Kasumi-1 (cell line): ENCODE results near the gene NCBP2L.

Experiments
- DNase-seq, 2 experiments: peaks; one replicate each; lab custom pipeline; 2025; lab: John Stamatoyannopoulos, UW

NCBP2L gene

GRCh38 chrX:107777536-107777832 is at the start of gene NCBP2L:
NCBP2L (plus strand) TSS chrX:107777733; CDS start chrX:107794221, 16,488 bp downstream.
- no peak for DNase-seq

- no peak for DNase-seq
These were observed 49.0 kb upstream of the NCBP2L start for GRCh38 chrX:107728371-107729099.

GRCh38 chrX:107729558-107730297 is 47.8 kb upstream of the NCBP2L start:
- no peak for DNase-seq

GRCh38 chrX:107730298-107730655 is 47.3 kb upstream of the NCBP2L start:
- no peak for DNase-seq

- no peak for DNase-seq
These were observed 46.4 kb upstream of the NCBP2L start for GRCh38 chrX:107730991-107731766.

- peak; percentile 25 to 36 for DNase-seq
These were observed 45.6 kb upstream of the NCBP2L start for GRCh38 chrX:107731831-107732502.

GRCh38 chrX:107733686-107734085 is 43.8 kb upstream of the NCBP2L start:
- DNase-seq = no peak

- DNase-seq = no peak
These were observed 42.9 kb upstream of the NCBP2L start for GRCh38 chrX:107734646-107735045.

GRCh38 chrX:107736781-107737531 is 40.6 kb upstream of the NCBP2L start:
- DNase-seq = no peak

GRCh38 chrX:107738272-107738671 is 39.3 kb upstream of the NCBP2L start:
- no peak for DNase-seq

- DNase-seq = no peak
These were observed 38.8 kb upstream of the NCBP2L start for GRCh38 chrX:107738768-107739167.

GRCh38 chrX:107739541-107739940 is 38.0 kb upstream of the NCBP2L start:
- no peak for DNase-seq

GRCh38 chrX:107741404-107741790 is 36.1 kb upstream of the NCBP2L start:
- peak in 1 of 2 experiments; percentile 60 for DNase-seq

- DNase-seq = no peak
These were observed 34.8 kb upstream of the NCBP2L start for GRCh38 chrX:107742700-107743191.

- no peak for DNase-seq
These were observed 33.5 kb upstream of the NCBP2L start for GRCh38 chrX:107743995-107744394.

GRCh38 chrX:107744868-107745267 is 32.7 kb upstream of the NCBP2L start:
- no peak for DNase-seq

GRCh38 chrX:107747596-107748161 is 29.9 kb upstream of the NCBP2L start:
- no peak for DNase-seq

GRCh38 chrX:107748506-107748905 is 29.0 kb upstream of the NCBP2L start:
- DNase-seq = no peak

GRCh38 chrX:107750263-107750662 is 27.3 kb upstream of the NCBP2L start:
- DNase-seq = no peak

- no peak for DNase-seq
These were observed 26.6 kb upstream of the NCBP2L start for GRCh38 chrX:107750861-107751445.

GRCh38 chrX:107752043-107752442 is 25.5 kb upstream of the NCBP2L start:
- no peak for DNase-seq
